ENCODE measurements around the gene CLPX.

GRCh38 chr15:65204236-65204930 is 19.2 kb upstream of the CLPX start:
- no peak for TF ChIP-seq POLR2A (IDR thresholded peaks at IDR 0.05)
- TF ChIP-seq CTCF (IDR thresholded peaks at IDR 0.05) = no peak
